Endometrium (tissue), 2 donors: ENCODE results near the gene CCDC141.

Source experiments
- FAIRE-seq: peaks from 2 replicates; lab custom pipeline; 2012; peaks lifted over from hg19 to GRCh38; lab: Jason Lieb, UNC
- donor health status: control.
- donor health status: control.

The CCDC141 gene

GRCh38 chr2:178910005-178910404 is 139.9 kb downstream of the CCDC141 start:
- FAIRE-seq = peak; percentile 82

GRCh38 chr2:178909507-178909906 is 140.4 kb downstream of the CCDC141 start:
- FAIRE-seq = no peak

- no peak for FAIRE-seq
These were observed 141.1 kb downstream of the CCDC141 start for GRCh38 chr2:178908810-178909209.

GRCh38 chr2:178905261-178905660 is 144.7 kb downstream of the CCDC141 start:
- FAIRE-seq = peak; percentile 60

DNA sequence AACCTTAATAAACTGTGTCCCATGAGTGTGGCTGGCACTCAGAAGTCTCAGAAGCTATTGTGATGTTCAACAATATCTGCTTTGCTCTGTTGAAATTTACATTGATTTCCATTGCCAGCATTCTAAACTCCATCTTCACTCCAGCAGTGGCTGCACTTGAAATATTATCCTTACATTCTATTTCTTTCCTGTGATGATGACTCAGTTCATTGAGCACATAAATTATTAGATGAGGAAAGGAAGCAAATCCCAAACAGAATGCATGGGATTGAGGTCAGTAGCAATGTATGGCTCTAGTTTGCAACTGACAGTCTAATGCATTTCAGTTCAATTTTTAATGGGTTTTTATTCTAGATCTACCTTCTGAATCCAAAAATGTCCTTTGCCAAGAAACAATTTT is 150.3 kb downstream of the CCDC141 start:
- no peak for FAIRE-seq

DNA sequence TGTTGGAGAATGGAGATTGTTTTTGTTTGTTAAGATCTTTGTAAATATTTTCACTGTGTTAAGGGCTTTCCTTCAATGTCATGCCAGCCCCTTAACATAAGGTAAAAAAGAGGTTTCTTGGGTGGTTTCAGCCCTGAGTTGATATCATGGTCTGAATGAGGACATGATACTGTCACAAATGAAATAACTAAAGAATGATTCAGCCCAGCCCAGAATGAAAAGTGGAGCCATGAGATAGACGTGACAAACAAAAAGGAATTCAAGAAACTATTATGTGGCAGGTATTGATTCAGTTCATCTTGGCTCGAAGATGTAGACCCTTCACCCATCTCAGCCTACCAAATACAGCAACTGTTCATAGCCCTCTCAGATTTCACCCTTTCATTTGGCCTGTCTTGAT is 154.1 kb downstream of the CCDC141 start:
- no peak for FAIRE-seq

DNA sequence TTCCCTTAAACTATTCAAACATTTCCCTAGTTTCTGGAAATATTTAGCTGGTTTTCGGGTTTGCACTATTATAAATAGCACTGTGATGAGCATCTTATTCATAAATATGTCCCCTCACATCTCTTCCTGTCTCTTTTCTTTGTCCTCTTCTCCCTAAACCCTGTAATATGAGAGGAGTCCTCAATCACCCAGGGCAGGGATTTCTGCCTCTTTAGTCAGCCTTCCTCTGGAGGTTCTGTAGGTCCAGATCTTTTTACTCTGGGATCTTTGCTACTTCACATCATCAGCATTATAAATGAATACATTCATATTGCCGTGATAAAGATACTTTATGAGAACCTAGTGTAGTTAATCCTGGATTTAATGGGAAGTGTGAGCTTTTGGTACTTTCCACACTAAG is 154.8 kb downstream of the CCDC141 start:
- no peak for FAIRE-seq

DNA sequence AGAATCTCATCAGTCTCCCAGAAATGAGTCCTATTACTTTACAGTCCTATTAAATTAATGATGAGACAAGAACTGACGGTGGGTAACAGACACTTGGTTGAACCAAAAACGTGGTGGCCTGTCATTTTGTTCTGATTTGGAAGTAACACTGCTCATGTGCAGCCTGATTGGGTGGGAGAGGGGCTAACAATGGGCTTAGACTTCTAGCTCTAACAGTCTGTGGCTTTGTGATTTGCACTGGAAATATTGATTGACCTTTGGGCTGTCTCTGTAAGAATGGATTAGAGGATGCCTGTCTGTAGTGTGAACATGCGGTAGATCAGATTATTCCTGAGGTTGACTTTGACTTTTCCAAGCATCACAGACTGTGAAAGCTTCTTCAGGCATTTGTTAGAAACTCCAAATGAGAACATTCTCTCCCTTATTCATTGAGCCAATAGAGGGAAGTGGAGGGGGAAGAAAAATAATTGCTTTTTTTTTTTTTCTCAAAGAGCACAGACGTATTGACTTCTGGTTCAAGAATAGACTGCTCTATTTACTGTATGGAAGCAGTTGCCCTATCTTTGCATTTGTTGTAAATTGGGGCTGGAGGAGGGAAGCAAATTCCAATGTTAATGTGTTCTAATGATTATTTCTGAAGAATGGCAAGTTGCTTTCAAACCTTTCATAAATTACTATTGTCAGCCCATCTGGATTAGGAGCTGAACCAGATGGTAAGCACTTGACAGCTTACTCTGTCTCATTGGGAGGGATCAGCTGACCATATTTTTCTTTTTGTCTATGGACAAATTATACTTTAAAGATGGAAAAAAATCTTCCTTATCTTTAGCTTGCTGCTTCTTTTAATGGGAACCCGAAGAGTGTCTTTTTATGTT is 156.9 kb downstream of the CCDC141 start:
- FAIRE-seq = no peak

DNA sequence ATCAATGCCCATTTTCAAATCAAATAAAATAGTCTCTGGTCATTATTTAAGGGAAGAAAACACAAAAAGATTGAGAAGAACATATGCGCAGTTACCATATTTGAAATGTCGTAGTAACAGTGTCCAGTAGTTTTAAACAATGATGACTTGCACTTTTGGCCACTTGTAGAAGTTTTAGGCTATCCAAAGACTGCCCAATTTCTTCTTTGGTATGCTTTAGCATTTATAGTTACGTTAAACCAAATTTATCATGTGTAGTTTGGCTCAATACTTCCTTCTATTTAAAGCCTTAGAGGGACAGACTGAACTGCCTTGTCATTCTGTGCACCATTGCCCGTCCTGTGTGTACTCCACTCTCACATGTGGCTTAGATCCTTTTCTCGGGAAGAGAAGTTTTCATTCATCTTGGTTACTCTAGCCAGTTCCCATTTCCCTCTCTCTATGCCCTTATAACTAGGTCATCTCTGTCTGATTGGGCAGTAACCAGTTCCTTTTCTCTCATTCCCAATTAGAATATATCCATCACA is 157.9 kb downstream of the CCDC141 start:
- no peak for FAIRE-seq

GRCh38 chr2:178891265-178891958 is 158.5 kb downstream of the CCDC141 start:
- FAIRE-seq = peak; percentile 37

GRCh38 chr2:178886006-178886405 is 163.9 kb downstream of the CCDC141 start:
- FAIRE-seq = no peak

DNA sequence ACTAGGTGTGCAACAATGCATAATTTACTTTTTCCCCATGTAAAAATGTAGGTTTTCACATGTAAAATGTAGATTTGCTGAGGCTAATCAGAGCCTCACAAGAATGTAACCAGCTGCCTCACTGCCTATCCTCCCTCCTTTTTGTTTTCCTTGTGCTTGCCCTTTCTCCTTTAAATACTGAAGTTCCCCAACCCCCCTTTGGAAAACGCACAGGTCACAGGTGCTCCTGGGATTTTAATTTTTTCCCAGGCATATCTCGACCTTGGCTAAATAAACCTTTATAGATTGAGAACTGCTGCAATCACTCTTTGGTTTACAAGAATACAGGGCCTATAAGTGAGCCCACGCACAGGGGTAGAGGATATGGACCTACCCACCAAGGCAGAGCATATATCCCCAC is 165.5 kb downstream of the CCDC141 start:
- no peak for FAIRE-seq

GRCh38 chr2:178882666-178883440 is 167.1 kb downstream of the CCDC141 start:
- no peak for FAIRE-seq

GRCh38 chr2:178881075-178881474 is 168.9 kb downstream of the CCDC141 start:
- FAIRE-seq = no peak

GRCh38 chr2:178880257-178880656 is 169.7 kb downstream of the CCDC141 start:
- FAIRE-seq = no peak

DNA sequence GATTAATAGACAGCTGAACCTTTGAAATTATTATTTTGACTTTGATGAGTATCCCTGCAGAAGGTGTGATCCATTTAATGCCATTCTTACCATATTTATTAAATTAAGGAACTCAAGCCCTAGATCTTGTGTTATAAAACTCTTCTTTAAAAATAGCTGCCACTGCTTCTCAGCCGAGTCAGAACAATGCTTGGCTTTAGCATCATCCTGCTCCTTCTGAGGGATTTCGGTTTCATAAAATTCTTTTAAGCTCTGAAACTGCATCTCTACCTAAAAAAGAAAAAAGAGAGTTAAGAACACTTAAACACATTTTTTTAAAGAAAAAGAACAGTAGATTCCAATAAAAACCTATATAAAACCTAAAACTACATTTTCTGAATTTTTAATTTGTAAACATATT is 172.1 kb downstream of the CCDC141 start:
- FAIRE-seq = no peak

GRCh38 chr2:178874529-178875240 is 175.3 kb downstream of the CCDC141 start:
- no peak for FAIRE-seq

GRCh38 chr2:178873912-178874311 is 176.0 kb downstream of the CCDC141 start:
- FAIRE-seq = no peak

GRCh38 chr2:178871536-178871935 is 178.4 kb downstream of the CCDC141 start:
- FAIRE-seq = no peak

DNA sequence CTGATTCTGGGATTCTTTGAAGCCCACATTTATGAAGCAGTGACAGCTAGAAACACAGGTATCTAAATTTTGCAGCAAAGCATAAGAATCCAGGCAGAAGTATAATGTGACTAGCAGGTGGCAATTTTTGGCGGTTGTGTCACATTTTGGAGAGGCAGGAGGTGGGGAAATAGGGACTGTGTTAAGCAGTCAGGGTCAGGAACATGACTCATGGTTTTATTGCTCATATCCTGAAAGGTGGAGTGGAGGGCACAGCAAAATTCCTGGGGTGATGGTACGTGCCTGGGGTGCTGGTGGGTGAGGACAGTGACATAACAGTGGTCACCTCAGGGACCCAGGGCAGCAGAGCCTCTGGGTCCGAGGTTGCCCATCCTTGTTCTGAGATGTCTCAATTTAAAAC is 179.2 kb downstream of the CCDC141 start:
- FAIRE-seq = no peak

DNA sequence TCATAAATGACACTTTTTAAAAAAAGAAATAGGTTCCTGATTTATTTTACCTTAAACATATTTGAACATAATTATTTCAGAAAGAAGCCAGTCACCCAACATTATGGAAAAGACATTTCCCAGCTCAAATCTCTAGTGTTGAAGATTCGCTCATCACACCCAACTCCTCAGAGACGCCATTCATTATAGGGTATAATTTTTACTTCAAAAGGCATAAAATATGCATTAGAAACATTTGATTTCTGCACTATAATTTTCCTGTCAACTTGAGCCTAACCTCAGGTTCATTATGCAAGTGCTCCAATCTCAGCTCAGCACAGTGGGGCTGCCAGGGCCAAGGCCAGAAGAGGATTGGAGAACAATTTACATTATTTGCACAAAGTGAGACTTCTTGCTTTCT is 183.9 kb downstream of the CCDC141 start:
- no peak for FAIRE-seq
